Measurements from ENCODE around the gene CTSA. TPM values are rescaled to one million over a fixed set of nuclear protein-coding genes. Genes with fewer than 3 reads are reported as not detected.

Gene CTSA
- total and polyA plus RNA-seq, 9 of the 15 experiments (the other 6 are each of a cell fraction or from before 2014, with no cell fraction given) = 8.8 to 61.7 (median 28.3) TPM

DNA sequence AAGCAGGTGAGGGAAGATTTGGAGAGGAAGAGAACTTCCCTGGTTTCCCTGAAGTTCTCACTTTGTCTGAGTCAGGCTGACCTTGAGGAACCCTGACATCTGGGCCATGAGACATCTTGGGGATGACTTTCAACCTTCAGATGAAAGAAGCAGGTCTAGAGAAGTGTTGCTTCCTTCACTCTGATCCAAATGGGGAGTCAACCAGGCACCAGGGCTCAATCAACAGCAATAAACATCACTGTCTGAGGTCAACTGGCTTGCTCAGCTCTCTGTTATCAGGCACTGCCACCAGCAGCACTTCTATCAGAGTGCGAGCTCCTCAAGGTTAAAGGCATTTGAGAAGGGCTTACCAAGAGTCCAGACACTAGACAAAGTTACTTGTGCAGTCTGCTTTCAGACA lies 40.2 kb upstream of the CTSA start (continued):
- TF ChIP-seq NCOA2 (IDR thresholded peaks at IDR 0.05; ENCODE audit: partially characterized antibody in 2 of 2) (no peak), ZNF644 (tag; IDR thresholded peaks at IDR 0.05; ENCODE audit: low read depth) (no peak), RBM39 (optimal IDR thresholded peaks at IDR 0.05; ENCODE audit: low read depth, low read length) (no peak), ZFX (CRISPR knock-in tag; IDR thresholded peaks at IDR 0.05) (no peak), OTX1 (CRISPR knock-in tag; IDR thresholded peaks at IDR 0.05) (no peak), MIER1 (IDR thresholded peaks at IDR 0.05; ENCODE audit: low read depth) (no peak), SMAD4 (CRISPR knock-in tag; conservative IDR thresholded peaks at IDR 0.05) (peak; percentile 55; the same call in 1 of the 2 replicates), BRD9 (IDR thresholded peaks at IDR 0.05; ENCODE audit: low read depth, partially characterized antibody) (no peak), MAZ (CRISPR knock-in tag; conservative IDR thresholded peaks at IDR 0.05 in 1 of 2, IDR thresholded peaks at IDR 0.05 in 1 of 2) (no peak), ZNF23 (CRISPR knock-in tag; IDR thresholded peaks at IDR 0.05) (no peak), CCAR2 (IDR thresholded peaks at IDR 0.05; ENCODE audit: low read depth, low read length) (no peak), SIRT6 (IDR thresholded peaks at IDR 0.05; ENCODE audit: low read depth, low read length) (no peak), ZNF764 (CRISPR knock-in tag; IDR thresholded peaks at IDR 0.05; ENCODE audit: low read depth) (no peak), PML (IDR thresholded peaks at IDR 0.05; ENCODE audit: low read length) (0 out of 2 replicates have a peak, but pooled peaks have one; percentile 32), ZFP36 (IDR thresholded peaks at IDR 0.05; ENCODE audit: low read depth, low read length, partially characterized antibody) (no peak), TBL1XR1 (IDR thresholded peaks at IDR 0.05; ENCODE audit: low read length in 2 of 2) (no peak), SNIP1 (IDR thresholded peaks at IDR 0.05; ENCODE audit: low read depth) (no peak), ATF7 (IDR thresholded peaks at IDR 0.05) (no peak), EGR1 (conservative IDR thresholded peaks at IDR 0.05) (no peak), HCFC1 (IDR thresholded peaks at IDR 0.05; ENCODE audit: low read depth, low read length) (no peak), BMI1 (IDR thresholded peaks at IDR 0.05; ENCODE audit: low read length) (no peak)
- TF ChIP-seq, protein P1, sequence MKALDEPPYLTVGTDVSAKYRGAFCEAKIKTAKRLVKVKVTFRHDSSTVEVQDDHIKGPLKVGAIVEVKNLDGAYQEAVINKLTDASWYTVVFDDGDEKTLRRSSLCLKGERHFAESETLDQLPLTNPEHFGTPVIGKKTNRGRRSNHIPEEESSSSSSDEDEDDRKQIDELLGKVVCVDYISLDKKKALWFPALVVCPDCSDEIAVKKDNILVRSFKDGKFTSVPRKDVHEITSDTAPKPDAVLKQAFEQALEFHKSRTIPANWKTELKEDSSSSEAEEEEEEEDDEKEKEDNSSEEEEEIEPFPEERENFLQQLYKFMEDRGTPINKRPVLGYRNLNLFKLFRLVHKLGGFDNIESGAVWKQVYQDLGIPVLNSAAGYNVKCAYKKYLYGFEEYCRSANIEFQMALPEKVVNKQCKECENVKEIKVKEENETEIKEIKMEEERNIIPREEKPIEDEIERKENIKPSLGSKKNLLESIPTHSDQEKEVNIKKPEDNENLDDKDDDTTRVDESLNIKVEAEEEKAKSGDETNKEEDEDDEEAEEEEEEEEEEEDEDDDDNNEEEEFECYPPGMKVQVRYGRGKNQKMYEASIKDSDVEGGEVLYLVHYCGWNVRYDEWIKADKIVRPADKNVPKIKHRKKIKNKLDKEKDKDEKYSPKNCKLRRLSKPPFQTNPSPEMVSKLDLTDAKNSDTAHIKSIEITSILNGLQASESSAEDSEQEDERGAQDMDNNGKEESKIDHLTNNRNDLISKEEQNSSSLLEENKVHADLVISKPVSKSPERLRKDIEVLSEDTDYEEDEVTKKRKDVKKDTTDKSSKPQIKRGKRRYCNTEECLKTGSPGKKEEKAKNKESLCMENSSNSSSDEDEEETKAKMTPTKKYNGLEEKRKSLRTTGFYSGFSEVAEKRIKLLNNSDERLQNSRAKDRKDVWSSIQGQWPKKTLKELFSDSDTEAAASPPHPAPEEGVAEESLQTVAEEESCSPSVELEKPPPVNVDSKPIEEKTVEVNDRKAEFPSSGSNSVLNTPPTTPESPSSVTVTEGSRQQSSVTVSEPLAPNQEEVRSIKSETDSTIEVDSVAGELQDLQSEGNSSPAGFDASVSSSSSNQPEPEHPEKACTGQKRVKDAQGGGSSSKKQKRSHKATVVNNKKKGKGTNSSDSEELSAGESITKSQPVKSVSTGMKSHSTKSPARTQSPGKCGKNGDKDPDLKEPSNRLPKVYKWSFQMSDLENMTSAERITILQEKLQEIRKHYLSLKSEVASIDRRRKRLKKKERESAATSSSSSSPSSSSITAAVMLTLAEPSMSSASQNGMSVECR (CRISPR knock-in tag; IDR thresholded peaks at IDR 0.05) = no peak
- TF ChIP-seq, protein P2, sequence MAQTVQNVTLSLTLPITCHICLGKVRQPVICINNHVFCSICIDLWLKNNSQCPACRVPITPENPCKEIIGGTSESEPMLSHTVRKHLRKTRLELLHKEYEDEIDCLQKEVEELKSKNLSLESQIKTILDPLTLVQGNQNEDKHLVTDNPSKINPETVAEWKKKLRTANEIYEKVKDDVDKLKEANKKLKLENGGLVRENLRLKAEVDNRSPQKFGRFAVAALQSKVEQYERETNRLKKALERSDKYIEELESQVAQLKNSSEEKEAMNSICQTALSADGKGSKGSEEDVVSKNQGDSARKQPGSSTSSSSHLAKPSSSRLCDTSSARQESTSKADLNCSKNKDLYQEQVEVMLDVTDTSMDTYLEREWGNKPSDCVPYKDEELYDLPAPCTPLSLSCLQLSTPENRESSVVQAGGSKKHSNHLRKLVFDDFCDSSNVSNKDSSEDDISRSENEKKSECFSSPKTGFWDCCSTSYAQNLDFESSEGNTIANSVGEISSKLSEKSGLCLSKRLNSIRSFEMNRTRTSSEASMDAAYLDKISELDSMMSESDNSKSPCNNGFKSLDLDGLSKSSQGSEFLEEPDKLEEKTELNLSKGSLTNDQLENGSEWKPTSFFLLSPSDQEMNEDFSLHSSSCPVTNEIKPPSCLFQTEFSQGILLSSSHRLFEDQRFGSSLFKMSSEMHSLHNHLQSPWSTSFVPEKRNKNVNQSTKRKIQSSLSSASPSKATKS (CRISPR knock-in tag; IDR thresholded peaks at IDR 0.05) = no peak
- TF ChIP-seq, protein P3, sequence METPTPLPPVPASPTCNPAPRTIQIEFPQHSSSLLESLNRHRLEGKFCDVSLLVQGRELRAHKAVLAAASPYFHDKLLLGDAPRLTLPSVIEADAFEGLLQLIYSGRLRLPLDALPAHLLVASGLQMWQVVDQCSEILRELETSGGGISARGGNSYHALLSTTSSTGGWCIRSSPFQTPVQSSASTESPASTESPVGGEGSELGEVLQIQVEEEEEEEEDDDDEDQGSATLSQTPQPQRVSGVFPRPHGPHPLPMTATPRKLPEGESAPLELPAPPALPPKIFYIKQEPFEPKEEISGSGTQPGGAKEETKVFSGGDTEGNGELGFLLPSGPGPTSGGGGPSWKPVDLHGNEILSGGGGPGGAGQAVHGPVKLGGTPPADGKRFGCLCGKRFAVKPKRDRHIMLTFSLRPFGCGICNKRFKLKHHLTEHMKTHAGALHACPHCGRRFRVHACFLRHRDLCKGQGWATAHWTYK (CRISPR knock-in tag; IDR thresholded peaks at IDR 0.05) = no peak

All from K562 (cell line).